Measurements from ENCODE around the gene PTGER4.
"Not testable (repeated sequence)": the region's sequence is repeated elsewhere in the genome, so short reads cannot be mapped to it uniquely, and the experiment has no call there.

The PTGER4 gene

DNA sequence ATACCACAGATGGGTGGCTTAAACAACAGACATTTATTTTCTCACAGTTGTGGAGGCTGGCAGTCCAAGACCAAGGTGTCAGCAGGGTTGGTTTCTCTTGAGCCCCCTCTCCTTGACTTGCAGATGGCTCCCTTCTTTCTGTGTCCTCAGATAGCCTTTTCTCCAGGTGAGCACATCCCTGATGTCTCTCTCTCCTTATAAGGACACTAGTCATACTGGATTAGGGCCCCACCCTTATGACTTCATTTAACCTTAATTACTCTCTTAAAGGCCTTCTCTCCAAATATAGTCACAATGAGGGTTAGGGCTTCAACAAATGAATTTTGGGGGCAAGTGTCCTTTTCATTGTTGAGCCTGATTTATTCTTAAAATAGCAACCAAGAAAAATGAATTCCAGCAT is 14.7 kb downstream of the PTGER4 start:
- DNase-seq, result no peak

- no peak for DNase-seq
Measured at GRCh38 chr5:40700116-40700782, 20.5 kb downstream of the PTGER4 start.

DNA sequence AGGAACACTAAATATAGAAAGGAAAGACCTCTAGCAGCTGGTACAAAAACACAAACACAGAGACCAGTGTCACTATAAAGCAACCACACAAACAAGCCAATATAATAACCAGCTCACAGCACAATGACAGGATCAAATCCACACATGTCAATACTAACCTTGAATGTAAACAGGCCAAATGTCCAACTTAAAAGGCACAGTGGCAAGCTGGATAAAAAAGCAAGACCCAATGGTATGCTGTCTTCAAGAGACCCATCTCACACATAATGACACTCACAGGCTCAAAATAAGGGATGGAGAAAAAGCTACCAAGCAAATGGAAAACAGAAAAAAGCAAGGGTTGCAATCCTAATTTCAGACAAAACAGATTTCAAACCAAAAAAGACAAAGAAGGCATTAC is 22.3 kb downstream of the PTGER4 start:
- not testable (repeated sequence) for DNase-seq

- not testable (repeated sequence) for DNase-seq
Measured at GRCh38 chr5:40705484-40705883, 25.8 kb downstream of the PTGER4 start.

DNA sequence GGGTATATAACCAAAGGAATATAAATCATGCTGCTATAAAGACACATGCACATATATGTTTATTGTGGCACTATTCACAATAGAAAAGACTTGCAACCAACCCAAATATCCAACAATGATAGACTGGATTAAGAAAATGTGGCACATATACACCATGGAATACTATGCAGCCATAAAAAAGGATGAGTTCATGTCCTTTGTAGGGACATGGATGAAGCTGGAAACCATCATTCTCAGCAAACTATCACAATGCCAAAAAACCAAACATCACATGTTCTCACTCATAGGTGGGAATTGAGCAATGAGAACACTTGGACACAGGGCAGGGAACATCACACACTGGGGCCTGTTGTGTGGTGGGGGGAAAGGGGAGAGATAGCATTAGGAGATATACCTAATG is 30.9 kb downstream of the PTGER4 start:
- DNase-seq, result not testable (repeated sequence)

DNA sequence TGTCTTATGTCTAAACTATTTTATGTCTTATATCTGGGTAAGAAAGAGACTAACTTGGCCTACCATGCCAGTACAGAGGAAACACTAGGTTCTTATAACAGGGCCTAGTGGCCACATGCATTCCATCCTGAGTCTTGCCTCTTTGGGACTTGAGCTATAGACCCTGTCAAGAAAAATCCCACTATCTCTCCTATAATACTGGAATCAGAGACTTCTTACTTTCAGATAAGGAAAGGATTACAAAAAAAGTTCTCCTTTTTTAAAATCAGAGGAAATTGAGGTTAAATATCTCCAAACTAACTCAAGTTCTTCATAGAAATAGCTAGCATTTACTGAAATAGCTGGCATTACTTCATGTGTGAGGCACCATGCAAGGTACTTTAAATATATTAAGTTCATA is 34.3 kb downstream of the PTGER4 start:
- DNase-seq, result no peak

GRCh38 chr5:40716000-40716399 is 36.3 kb downstream of the PTGER4 start:
- DNase-seq, result no peak

GRCh38 chr5:40716590-40716989 is 36.9 kb downstream of the PTGER4 start:
- DNase-seq, result no peak

DNA sequence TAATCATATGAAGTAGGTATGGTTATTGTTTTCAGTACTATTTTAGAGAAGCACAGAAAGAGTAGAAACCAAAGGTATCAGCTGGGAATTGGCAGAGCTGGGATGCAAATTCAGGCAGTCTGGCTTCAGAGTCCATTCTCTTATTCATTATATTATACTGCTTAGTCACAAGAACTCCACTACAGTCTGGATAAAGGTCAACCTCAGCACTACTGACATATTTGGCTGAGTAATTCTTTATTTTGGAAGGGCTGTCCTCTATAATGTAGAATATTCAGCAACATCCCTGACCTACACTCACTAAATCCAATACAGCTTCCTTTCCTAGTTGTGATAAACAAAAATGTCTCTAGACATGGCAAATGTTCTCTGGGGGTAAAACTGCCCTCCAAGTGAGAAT is 37.6 kb downstream of the PTGER4 start:
- no peak for DNase-seq

- no peak for DNase-seq
Measured at GRCh38 chr5:40720069-40720468, 40.4 kb downstream of the PTGER4 start.

- not testable (repeated sequence) for DNase-seq
Measured at GRCh38 chr5:40722497-40722911, 42.8 kb downstream of the PTGER4 start.

DNA sequence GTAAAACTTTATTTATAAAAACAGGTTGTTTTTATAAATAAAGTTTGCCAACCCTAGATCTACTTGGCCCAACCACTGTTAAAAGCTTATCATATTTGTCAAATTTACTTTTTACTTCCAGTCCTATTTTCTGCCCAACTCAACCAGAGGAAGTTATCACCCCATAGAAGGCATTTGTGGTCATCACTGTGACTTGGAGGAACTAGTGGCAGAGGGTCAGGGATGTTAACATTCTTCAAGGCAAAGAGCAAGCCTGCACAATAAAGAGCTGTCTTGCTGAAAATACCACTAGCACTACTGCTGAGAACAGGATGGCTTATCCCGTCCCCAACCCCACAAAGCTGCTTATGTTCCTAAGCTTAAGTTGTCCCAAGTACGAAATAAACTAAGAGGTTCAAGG is 53.7 kb downstream of the PTGER4 start:
- DNase-seq, result no peak

DNA sequence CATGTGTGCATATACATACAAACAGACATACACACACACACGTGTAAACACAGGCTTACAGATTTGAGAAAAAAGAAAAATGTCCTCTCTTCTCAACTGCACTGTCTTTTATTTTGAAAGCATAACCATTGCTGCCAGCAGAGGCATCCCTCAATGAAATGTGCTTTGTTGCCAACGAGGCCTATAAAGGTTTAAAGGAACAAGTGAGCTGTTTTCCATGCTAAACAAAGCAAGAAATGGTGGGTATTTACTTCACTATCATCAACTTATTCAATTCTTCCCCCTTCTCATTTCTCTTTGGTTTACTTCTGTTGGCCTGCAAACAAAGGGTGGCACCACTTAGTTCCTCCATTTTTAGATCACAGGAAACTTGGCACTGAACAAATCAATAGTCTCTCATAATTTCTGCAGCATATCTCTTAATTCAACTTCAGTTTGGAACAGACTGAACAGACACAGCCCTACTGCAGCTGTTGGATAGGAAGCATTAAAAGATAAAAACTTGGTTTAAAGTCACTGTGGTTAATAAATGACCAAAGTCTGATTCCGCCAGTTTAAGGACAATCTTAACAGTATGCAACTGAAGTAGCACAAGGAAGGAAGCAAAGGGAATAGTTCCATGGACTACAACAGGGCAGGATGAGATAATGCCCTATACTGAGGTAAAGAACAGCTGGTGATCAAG is 54.3 kb downstream of the PTGER4 start:
- no peak for DNase-seq

GRCh38 chr5:40734986-40735385 is 55.3 kb downstream of the PTGER4 start:
- DNase-seq, result no peak

DNA sequence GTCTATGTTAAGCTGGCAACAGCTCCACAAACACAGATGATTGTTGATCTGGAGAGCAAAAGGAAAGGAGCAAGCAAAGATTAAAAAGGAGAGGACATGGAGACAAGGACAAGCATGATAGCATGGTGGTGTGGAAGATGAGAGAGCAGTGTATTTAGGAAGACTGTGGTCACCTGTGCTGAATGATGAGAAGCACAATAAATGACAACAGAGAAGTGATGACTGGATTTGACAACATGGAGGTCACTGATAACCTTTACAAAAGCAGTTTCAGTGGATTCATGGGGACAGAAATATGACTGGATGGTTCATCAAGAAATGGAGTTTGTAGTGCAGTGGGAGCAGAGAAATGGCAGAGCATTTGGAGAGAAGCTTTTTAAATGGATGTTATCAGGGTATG is 55.9 kb downstream of the PTGER4 start:
- no peak for DNase-seq

DNA sequence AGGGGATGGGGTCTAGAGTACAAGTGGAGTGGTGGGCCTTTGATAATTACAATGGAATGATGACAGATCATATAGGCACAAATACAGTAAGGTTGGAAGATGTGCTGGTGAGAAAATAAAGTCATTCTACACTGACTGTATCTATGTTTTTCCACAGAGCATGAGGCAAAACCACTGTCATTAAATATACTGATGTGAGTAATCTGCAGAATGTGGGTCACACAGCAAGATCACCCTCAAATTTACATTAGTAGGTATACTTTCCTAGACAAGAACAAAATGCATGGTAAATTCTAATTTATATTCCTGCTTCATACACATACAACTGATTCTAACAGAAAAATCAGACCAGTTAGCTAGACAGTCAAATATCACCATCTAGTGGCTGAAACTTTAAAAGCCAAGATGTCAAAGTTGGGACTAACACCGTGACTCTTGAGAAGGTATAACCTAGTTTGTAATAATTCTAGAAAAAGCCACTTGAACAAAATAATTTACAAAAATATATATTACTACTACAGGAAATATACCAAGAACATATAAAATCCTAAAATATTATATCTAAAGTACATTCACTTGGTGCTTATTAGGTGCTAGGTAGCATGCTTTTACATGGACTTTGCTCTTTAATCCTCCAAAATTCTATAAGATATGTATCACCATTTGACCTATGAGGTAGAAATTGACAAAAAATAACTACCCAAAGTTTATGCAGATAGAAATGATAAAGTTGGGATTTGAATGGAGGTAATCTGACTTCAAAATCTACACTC is 56.6 kb downstream of the PTGER4 start:
- no peak for DNase-seq

DNA sequence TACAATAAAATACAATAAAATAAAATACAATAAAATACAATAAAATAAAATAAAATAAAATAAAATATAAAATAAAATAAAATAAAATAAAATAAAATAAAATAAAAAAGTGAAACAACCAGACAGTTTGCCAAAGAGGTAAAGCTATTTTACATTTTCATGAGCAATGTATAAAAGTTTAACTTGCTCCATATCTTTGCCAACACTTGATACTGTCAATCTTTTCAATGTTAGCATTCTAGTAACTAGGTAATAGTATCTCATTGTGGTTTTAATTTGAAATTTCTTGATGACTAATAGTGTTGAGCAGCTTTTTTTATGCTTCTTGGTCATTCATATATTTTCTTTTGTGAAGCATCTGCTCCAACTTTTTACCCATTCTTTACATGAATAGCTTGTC is 58.8 kb downstream of the PTGER4 start:
- no peak for DNase-seq
